Panc1 (cell line): ENCODE results near the gene TNP1.

Experiments
- POLR2AphosphoS5 ChIP-seq: IDR thresholded peaks from 2 replicates; pipeline ENCODE4 v1.6.1; 2012; ENCODE audit warnings: mild to moderate bottlenecking, low read depth, low read length, moderate library complexity
- TF ChIP-seq, protein P1 (sequence below), 2 experiments: IDR thresholded peaks; 2 replicates each; pipeline ENCODE4 v1.6.1; 2011 to 2012; ENCODE audit warnings: low read depth in 2 of 2, control low read depth in 1 of 2, low read length in 1 of 2, mild to moderate bottlenecking in 1 of 2, moderate library complexity in 1 of 2; ENCODE audit not compliant: insufficient read depth in 1 of 2

GRCh38 chr2:216872624-216873023 lies 12.8 kb upstream of the TNP1 start:
- TF ChIP-seq, protein P1, sequence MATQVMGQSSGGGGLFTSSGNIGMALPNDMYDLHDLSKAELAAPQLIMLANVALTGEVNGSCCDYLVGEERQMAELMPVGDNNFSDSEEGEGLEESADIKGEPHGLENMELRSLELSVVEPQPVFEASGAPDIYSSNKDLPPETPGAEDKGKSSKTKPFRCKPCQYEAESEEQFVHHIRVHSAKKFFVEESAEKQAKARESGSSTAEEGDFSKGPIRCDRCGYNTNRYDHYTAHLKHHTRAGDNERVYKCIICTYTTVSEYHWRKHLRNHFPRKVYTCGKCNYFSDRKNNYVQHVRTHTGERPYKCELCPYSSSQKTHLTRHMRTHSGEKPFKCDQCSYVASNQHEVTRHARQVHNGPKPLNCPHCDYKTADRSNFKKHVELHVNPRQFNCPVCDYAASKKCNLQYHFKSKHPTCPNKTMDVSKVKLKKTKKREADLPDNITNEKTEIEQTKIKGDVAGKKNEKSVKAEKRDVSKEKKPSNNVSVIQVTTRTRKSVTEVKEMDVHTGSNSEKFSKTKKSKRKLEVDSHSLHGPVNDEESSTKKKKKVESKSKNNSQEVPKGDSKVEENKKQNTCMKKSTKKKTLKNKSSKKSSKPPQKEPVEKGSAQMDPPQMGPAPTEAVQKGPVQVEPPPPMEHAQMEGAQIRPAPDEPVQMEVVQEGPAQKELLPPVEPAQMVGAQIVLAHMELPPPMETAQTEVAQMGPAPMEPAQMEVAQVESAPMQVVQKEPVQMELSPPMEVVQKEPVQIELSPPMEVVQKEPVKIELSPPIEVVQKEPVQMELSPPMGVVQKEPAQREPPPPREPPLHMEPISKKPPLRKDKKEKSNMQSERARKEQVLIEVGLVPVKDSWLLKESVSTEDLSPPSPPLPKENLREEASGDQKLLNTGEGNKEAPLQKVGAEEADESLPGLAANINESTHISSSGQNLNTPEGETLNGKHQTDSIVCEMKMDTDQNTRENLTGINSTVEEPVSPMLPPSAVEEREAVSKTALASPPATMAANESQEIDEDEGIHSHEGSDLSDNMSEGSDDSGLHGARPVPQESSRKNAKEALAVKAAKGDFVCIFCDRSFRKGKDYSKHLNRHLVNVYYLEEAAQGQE (IDR thresholded peaks at IDR 0.05; ENCODE audit: insufficient read depth in 1 of 2, low read depth in 2 of 2, low read length in 1 of 2), result no peak
- TF ChIP-seq POLR2AphosphoS5, result no peak
